ENCODE data around the gene CCNK. TPM values are rescaled to one million over a fixed set of nuclear protein-coding genes. Genes with fewer than 3 reads are reported as not detected.

CCNK gene
- total RNA-seq, 1 donor = 28.6 TPM

DNA sequence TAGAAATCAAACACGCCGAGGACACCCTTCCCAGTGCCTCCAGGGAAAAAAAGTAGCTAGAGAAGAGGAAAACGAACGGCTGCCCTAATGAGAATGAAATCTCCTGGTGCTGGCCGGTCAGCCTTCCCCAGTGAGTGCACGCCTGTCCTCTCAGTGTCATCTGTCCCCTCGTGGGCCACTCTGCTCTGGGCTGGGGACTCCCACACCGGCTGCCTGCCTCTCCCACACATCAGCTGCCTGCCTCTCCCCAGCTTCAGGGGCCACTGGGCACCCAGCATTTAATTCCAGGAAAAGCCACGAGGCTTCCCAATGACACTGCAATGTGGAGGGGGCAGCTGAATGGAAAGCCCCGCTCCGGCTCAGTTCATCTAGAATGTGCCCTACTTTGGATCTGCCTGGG lies 63.8 kb downstream of the CCNK start:
- Histone ChIP-seq H4K20me1 (ENCODE audit: insufficient read depth, low read length) (peaks cover 39% of the 10 kb centered on the region), H2AFZ (ENCODE audit: low read length) (no peak overlapping the region)

DNA sequence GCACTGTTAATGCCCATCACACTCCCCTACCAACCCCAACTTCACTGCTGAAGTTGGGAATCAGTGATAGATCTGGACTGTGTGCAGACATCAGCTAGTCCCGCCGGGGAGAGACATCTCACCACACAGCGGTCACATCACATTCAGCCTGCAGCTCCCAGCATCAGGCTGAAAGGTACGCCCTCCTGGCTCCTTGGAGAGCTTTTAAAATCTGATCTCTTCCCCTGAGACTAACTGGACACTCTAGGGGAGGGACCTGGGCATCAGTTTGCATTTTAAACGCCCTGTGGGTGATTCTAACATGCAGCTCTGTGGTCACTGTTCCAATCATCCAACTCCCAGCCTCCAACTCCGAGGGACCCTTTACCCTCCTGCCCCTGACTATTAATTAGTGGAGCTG lies 64.4 kb downstream of the CCNK start:
- no peak overlapping the region for H3K4me3 ChIP-seq (ENCODE audit: insufficient read depth, low read length)
- H3K27me3 ChIP-seq (ENCODE audit: insufficient read depth, low read length) = peaks cover 3% of the 10 kb centered on the region
- H2AFZ ChIP-seq (ENCODE audit: low read length) = no peak overlapping the region
- H3K4me1 ChIP-seq (ENCODE audit: insufficient read depth, low read length) = no peaks in the 10 kb centered on the region
- peak; percentile 68 for DNase-seq (ENCODE audit: insufficient read length, low spot score, missing footprints)
- peaks cover 44% of the 10 kb centered on the region for H4K20me1 ChIP-seq (ENCODE audit: insufficient read depth, low read length)
- H3K79me2 ChIP-seq (ENCODE audit: insufficient read depth, low read length) = no peaks in the 10 kb centered on the region
- TF ChIP-seq, protein P1, sequence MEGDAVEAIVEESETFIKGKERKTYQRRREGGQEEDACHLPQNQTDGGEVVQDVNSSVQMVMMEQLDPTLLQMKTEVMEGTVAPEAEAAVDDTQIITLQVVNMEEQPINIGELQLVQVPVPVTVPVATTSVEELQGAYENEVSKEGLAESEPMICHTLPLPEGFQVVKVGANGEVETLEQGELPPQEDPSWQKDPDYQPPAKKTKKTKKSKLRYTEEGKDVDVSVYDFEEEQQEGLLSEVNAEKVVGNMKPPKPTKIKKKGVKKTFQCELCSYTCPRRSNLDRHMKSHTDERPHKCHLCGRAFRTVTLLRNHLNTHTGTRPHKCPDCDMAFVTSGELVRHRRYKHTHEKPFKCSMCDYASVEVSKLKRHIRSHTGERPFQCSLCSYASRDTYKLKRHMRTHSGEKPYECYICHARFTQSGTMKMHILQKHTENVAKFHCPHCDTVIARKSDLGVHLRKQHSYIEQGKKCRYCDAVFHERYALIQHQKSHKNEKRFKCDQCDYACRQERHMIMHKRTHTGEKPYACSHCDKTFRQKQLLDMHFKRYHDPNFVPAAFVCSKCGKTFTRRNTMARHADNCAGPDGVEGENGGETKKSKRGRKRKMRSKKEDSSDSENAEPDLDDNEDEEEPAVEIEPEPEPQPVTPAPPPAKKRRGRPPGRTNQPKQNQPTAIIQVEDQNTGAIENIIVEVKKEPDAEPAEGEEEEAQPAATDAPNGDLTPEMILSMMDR (IDR thresholded peaks at IDR 0.05; ENCODE audit: extremely low read depth, low read depth, low read length) = no peak
- no peak overlapping the region for H3K27ac ChIP-seq (ENCODE audit: low read depth, low read length)
- H3K4me2 ChIP-seq (ENCODE audit: insufficient read depth, low read length) = no peak overlapping the region
- no peaks in the 10 kb centered on the region for H3K9me3 ChIP-seq (ENCODE audit: low read depth, low read length)
- H3K36me3 ChIP-seq (ENCODE audit: insufficient read depth, low read length) = no peaks in the 10 kb centered on the region

More for the DNA sequence above, 63.8 kb downstream of the CCNK start:
- H3K9me3 ChIP-seq (ENCODE audit: low read depth, low read length) = no peaks in the 10 kb centered on the region
- H3K36me3 ChIP-seq (ENCODE audit: insufficient read depth, low read length) = no peaks in the 10 kb centered on the region
- no peaks in the 10 kb centered on the region for H3K4me1 ChIP-seq (ENCODE audit: insufficient read depth, low read length)
- H3K27me3 ChIP-seq (ENCODE audit: insufficient read depth, low read length) = peaks cover 3% of the 10 kb centered on the region
- H3K79me2 ChIP-seq (ENCODE audit: insufficient read depth, low read length) = no peaks in the 10 kb centered on the region
- TF ChIP-seq, protein P1 (IDR thresholded peaks at IDR 0.05; ENCODE audit: extremely low read depth, low read depth, low read length) = no peak
- DNase-seq (ENCODE audit: insufficient read length, low spot score, missing footprints) = peak; percentile 63
- no peak overlapping the region for H3K4me3 ChIP-seq (ENCODE audit: insufficient read depth, low read length)
- H3K4me2 ChIP-seq (ENCODE audit: insufficient read depth, low read length) = no peak overlapping the region
- no peak overlapping the region for H3K27ac ChIP-seq (ENCODE audit: low read depth, low read length)

GRCh38 chr14:99546234-99546879 lies 65.1 kb downstream of the CCNK start:
- Histone ChIP-seq H4K20me1 (ENCODE audit: insufficient read depth, low read length) (peaks cover 47% of the 10 kb centered on the region), H3K4me1 (ENCODE audit: insufficient read depth, low read length) (no peaks in the 10 kb centered on the region), H3K79me2 (ENCODE audit: insufficient read depth, low read length) (no peaks in the 10 kb centered on the region), H3K9me3 (ENCODE audit: low read depth, low read length) (no peaks in the 10 kb centered on the region), H3K36me3 (ENCODE audit: insufficient read depth, low read length) (no peaks in the 10 kb centered on the region), H3K27ac (ENCODE audit: low read depth, low read length) (no peak overlapping the region), H3K4me3 (ENCODE audit: insufficient read depth, low read length) (no peak overlapping the region), H3K27me3 (ENCODE audit: insufficient read depth, low read length) (peaks cover 3% of the 10 kb centered on the region), H3K4me2 (ENCODE audit: insufficient read depth, low read length) (no peak overlapping the region), H2AFZ (ENCODE audit: low read length) (no peak overlapping the region)
- TF ChIP-seq, protein P1 (IDR thresholded peaks at IDR 0.05; ENCODE audit: extremely low read depth, low read depth, low read length) = no peak
- DNase-seq (ENCODE audit: insufficient read length, low spot score, missing footprints) = peak; percentile 25

- H3K4me1 ChIP-seq (ENCODE audit: insufficient read depth, low read length) = no peaks in the 10 kb centered on the region
- TF ChIP-seq, protein P1 (IDR thresholded peaks at IDR 0.05; ENCODE audit: extremely low read depth, low read depth, low read length) = no peak
- no peak overlapping the region for H3K4me2 ChIP-seq (ENCODE audit: insufficient read depth, low read length)
- no peaks in the 10 kb centered on the region for H3K79me2 ChIP-seq (ENCODE audit: insufficient read depth, low read length)
- H3K4me3 ChIP-seq (ENCODE audit: insufficient read depth, low read length) = no peak overlapping the region
- peak; percentile 27 for DNase-seq (ENCODE audit: insufficient read length, low spot score, missing footprints)
- peaks cover 62% of the 10 kb centered on the region for H4K20me1 ChIP-seq (ENCODE audit: insufficient read depth, low read length)
- H3K36me3 ChIP-seq (ENCODE audit: insufficient read depth, low read length) = no peaks in the 10 kb centered on the region
- no peak overlapping the region for H2AFZ ChIP-seq (ENCODE audit: low read length)
- H3K27me3 ChIP-seq (ENCODE audit: insufficient read depth, low read length) = peaks cover 3% of the 10 kb centered on the region
- no peak overlapping the region for H3K27ac ChIP-seq (ENCODE audit: low read depth, low read length)
- no peaks in the 10 kb centered on the region for H3K9me3 ChIP-seq (ENCODE audit: low read depth, low read length)
Measured at GRCh38 chr14:99548255-99548654, 67.0 kb downstream of the CCNK start.

Measured in osteoblast (primary cell).